ENCODE measurements around the gene TNFAIP2. TPM values are rescaled to one million over a fixed set of nuclear protein-coding genes. Genes with fewer than 3 reads are reported as not detected.

TNFAIP2 gene
- total RNA-seq, 3 donors from 2014 or later: 22.0 to 67.4 (median 40.2) TPM

GRCh38 chr14:103091041-103091882, 32.0 kb upstream of the TNFAIP2 start:
- H3K4me1 ChIP-seq (ENCODE audit: low read depth): peaks cover 25% of the 10 kb centered on the region
- ATAC-seq (peak; percentile 65), DNase-seq (peak; percentile 80 to 87 (median 83))
- no peak overlapping the region for H3K4me3 ChIP-seq
- no peaks in the 10 kb centered on the region for H3K36me3 ChIP-seq (ENCODE audit: low read depth)
- intact Hi-C loops (cut with DNase I, micrococcal nuclease): no loop called here
- TF ChIP-seq CTCF (IDR thresholded peaks at IDR 0.05): no peak
- H3K9me3 ChIP-seq: no peaks in the 10 kb centered on the region

- no peaks in the 10 kb centered on the region for H3K9me3 ChIP-seq
- ATAC-seq: no peak
- intact Hi-C loops (cut with DNase I, micrococcal nuclease): no loop called here
Observed at GRCh38 chr14:103091883-103092222, 31.4 kb upstream of the TNFAIP2 start.

GRCh38 chr14:103093856-103094405, 29.3 kb upstream of the TNFAIP2 start:
- no peaks in the 10 kb centered on the region for H3K9me3 ChIP-seq
- ATAC-seq (no peak), DNase-seq (peak in 1 of 3 donors; percentile 53)
- no peak for TF ChIP-seq CTCF (IDR thresholded peaks at IDR 0.05)
- no peak overlapping the region for H3K4me3 ChIP-seq
- no peaks in the 10 kb centered on the region for H3K36me3 ChIP-seq (ENCODE audit: low read depth)
- intact Hi-C loops (cut with DNase I, micrococcal nuclease): no loop called here
- peaks cover 25% of the 10 kb centered on the region for H3K4me1 ChIP-seq (ENCODE audit: low read depth)

More at GRCh38 chr14:103091883-103092222, 31.4 kb upstream of the TNFAIP2 start:
- no peak for DNase-seq
- no peak for TF ChIP-seq CTCF (IDR thresholded peaks at IDR 0.05)
- H3K4me1 ChIP-seq (ENCODE audit: low read depth): peaks cover 25% of the 10 kb centered on the region
- H3K36me3 ChIP-seq (ENCODE audit: low read depth): no peaks in the 10 kb centered on the region
- no peak overlapping the region for H3K4me3 ChIP-seq

- Histone ChIP-seq H3K4me1 (ENCODE audit: low read depth) (peaks cover 25% of the 10 kb centered on the region), H3K36me3 (ENCODE audit: low read depth) (no peaks in the 10 kb centered on the region), H3K4me3 (no peak within 1 kb of the TSS), H3K9me3 (no peaks in the 10 kb centered on the region)
- intact Hi-C loops (cut with DNase I, micrococcal nuclease): no loop called here
- ATAC-seq (peak; percentile 83), DNase-seq (peak; percentile 70 to 71 (median 70))
- TF ChIP-seq CTCF (IDR thresholded peaks at IDR 0.05): no peak
Observed at GRCh38 chr14:103094406-103095209, 28.7 kb upstream of the TNFAIP2 start, which contains the start of gene EXOC3L4. Gene EXOC3L4, plus strand, starts transcription at chr14:103094725. Its CDS starts 5,495 bp downstream, at chr14:103100220.

- H3K4me3 ChIP-seq: no peak overlapping the region
- H3K9me3 ChIP-seq: no peaks in the 10 kb centered on the region
- H3K4me1 ChIP-seq (ENCODE audit: low read depth): peaks cover 25% of the 10 kb centered on the region
- intact Hi-C loops (cut with DNase I, micrococcal nuclease): no loop called here
- DNase-seq (peak in 1 of 3 donors; percentile 63), ATAC-seq (peak; percentile 65)
- no peaks in the 10 kb centered on the region for H3K36me3 ChIP-seq (ENCODE audit: low read depth)
- no peak for TF ChIP-seq CTCF (IDR thresholded peaks at IDR 0.05)
Observed at GRCh38 chr14:103095210-103095778, 28.0 kb upstream of the TNFAIP2 start.

All from mucosa of descending colon (tissue), 3 donors.